CD4-positive, alpha-beta T cell treated with Interleukin-1 beta for 1 hour (primary cell): ENCODE data around the gene A2M.

Experiments used
- DNase-seq, 2 donors: peaks; one replicate each; pipeline ENCODE4 v3.0.0-alpha.2; 2020 to 2022

The A2M gene

GRCh38 chr12:9033265-9033887, 82.3 kb downstream of the A2M start:
- DNase-seq: no peak

GRCh38 chr12:9032202-9032964, 83.3 kb downstream of the A2M start:
- no peak for DNase-seq

- no peak for DNase-seq
Observed at GRCh38 chr12:9030776-9031175, 84.9 kb downstream of the A2M start.

GRCh38 chr12:9027161-9028059, 88.3 kb downstream of the A2M start:
- peak; percentile 14 to 29 for DNase-seq

- DNase-seq: no peak
Observed at GRCh38 chr12:9024512-9024911, 91.2 kb downstream of the A2M start.

- no peak for DNase-seq
Observed at GRCh38 chr12:9022592-9022991, 93.1 kb downstream of the A2M start.
